ENCODE data around the gene FCRL5. TPM values are rescaled to one million over a fixed set of nuclear protein-coding genes. Genes with fewer than 3 reads are reported as not detected.

Gene FCRL5
- total RNA-seq, 2 experiments from 2014 or later, result 44.8 to 73.5 TPM

DNA sequence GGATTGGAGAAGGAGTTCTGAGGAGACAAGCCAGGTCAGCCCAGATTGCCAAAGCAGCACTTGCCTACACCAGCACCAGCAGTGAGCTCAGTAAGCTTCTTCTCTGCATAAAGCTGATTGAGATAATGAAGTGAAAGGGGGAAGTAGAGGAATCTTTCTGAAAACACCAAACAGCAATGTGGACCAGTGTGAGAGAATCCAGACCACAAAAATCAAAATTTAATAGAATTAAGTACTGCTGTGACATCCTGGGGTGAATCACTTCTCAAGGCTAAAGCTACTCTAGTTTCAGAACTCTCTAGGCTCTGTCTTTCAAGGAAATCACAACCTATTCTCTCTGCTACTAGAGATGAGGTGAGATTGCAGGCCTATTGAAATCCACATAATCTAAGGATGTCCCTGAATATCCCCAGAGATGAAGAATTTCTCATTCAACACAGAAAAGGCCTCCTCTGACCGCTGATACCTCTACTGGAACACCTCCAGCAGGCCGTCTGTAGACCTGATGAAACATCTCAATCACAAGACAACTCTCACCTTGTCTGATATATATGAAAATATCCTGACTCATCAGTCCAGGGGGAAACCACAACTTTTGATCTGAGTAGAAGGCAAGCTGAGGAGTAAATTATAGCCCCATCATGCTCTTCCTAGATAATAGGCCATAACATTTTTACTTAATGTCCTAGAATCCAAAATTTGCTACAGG is 45.8 kb upstream of the FCRL5 start, which contains the start of gene FCRL4:
Gene FCRL4, minus strand, starts transcription at position 127 of the 709 bp plus-strand sequence. CDS start 141 bp downstream, outside the sequence.
- BruUV-seq (replicated peaks), result no TSS peak
- Histone ChIP-seq H3K9me2 (ENCODE audit: insufficient read depth, low read length) (no peaks in the 10 kb centered on the region), H4K20me1 (ENCODE audit: insufficient read depth, low read length) (no peaks in the 10 kb centered on the region), H3K4me1 (ENCODE audit: insufficient read depth, low read length, poor library complexity, severe bottlenecking) (peaks cover 54% of the 10 kb centered on the region), H3K27ac (ENCODE audit: low read depth, low read length, poor library complexity, severe bottlenecking) (no peak within 1 kb of the TSS), H3K36me3 (ENCODE audit: insufficient read depth, low read length) (no peaks in the 10 kb centered on the region), H2AFZ (ENCODE audit: low read length) (no peak within 1 kb of the TSS), H3K79me2 (ENCODE audit: insufficient read depth, low read depth, low read length) (no peaks in the 10 kb centered on the region), H3K4me3 (ENCODE audit: low read depth, low read length, poor library complexity, severe bottlenecking) (no peak within 1 kb of the TSS), H3K9me3 (ENCODE audit: low read length) (no peaks in the 10 kb centered on the region), H3K4me2 (ENCODE audit: low read length) (peak within 1 kb of the TSS; percentile 71)
- no peak for TF ChIP-seq EZH2phosphoT487 (IDR thresholded peaks at IDR 0.05; ENCODE audit: borderline replicate concordance, low read depth, low read length)
- TF ChIP-seq, protein P1, sequence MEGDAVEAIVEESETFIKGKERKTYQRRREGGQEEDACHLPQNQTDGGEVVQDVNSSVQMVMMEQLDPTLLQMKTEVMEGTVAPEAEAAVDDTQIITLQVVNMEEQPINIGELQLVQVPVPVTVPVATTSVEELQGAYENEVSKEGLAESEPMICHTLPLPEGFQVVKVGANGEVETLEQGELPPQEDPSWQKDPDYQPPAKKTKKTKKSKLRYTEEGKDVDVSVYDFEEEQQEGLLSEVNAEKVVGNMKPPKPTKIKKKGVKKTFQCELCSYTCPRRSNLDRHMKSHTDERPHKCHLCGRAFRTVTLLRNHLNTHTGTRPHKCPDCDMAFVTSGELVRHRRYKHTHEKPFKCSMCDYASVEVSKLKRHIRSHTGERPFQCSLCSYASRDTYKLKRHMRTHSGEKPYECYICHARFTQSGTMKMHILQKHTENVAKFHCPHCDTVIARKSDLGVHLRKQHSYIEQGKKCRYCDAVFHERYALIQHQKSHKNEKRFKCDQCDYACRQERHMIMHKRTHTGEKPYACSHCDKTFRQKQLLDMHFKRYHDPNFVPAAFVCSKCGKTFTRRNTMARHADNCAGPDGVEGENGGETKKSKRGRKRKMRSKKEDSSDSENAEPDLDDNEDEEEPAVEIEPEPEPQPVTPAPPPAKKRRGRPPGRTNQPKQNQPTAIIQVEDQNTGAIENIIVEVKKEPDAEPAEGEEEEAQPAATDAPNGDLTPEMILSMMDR (conservative IDR thresholded peaks at IDR 0.05; ENCODE audit: low read length), result no peak
- intact Hi-C loops (cut with micrococcal nuclease; ENCODE audit: unreplicated experiment), result no loop called here
- POLR2A ChIA-PET, result no interaction called here
- CTCF ChIA-PET (ENCODE audit: unreplicated experiment), result no interaction called here
- DNase-seq (ENCODE audit: low spot score), result peak; percentile 51

DNA sequence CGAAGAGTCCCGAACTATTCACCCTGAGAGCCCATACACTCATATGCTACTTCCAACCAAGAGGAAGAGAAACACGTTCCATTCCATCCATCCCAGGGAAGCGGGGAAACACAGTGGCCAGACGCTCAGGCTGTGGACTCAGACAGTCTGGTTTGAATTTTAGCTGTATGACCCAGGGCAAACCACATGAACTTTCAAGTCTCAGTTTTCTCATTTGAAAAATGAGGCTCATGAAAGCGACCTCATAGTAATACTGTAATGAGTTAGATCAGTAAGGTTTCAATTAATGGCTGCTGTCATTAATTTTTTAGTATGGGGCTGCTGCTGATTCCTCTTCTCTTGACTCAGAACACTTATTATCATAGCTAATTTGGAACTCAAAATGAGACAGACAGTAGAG is 44.1 kb upstream of the FCRL5 start:
- H2AFZ ChIP-seq (ENCODE audit: low read length), result no peak overlapping the region
- peak overlapping the region; percentile 71 for H3K4me2 ChIP-seq (ENCODE audit: low read length)
- no peaks in the 10 kb centered on the region for H3K9me2 ChIP-seq (ENCODE audit: insufficient read depth, low read length)
- ChIA-PET POLR2A (interaction anchor here (0.8 to 1.5 kb wide), 2 partner anchors 8 to 20 kb away, joined by 3 to 6 read pairs; no protein-coding TSS in a partner anchor), CTCF (ENCODE audit: unreplicated experiment) (no interaction called here)
- DNase-seq (ENCODE audit: low spot score), result no peak
- BruUV-seq (replicated peaks), result no TSS peak
- H4K20me1 ChIP-seq (ENCODE audit: insufficient read depth, low read length), result no peaks in the 10 kb centered on the region
- H3K9me3 ChIP-seq (ENCODE audit: low read length), result no peaks in the 10 kb centered on the region
- peaks cover 58% of the 10 kb centered on the region for H3K4me1 ChIP-seq (ENCODE audit: insufficient read depth, low read length, poor library complexity, severe bottlenecking)
- no peaks in the 10 kb centered on the region for H3K79me2 ChIP-seq (ENCODE audit: insufficient read depth, low read depth, low read length)
- no peaks in the 10 kb centered on the region for H3K36me3 ChIP-seq (ENCODE audit: insufficient read depth, low read length)
- no peak overlapping the region for H3K4me3 ChIP-seq (ENCODE audit: low read depth, low read length, poor library complexity, severe bottlenecking)
- intact Hi-C loops (cut with micrococcal nuclease; ENCODE audit: unreplicated experiment), result no loop called here
- H3K27ac ChIP-seq (ENCODE audit: low read depth, low read length, poor library complexity, severe bottlenecking), result no peak overlapping the region
- TF ChIP-seq, protein P1 (conservative IDR thresholded peaks at IDR 0.05; ENCODE audit: low read length), result no peak
- no peak for TF ChIP-seq EZH2phosphoT487 (IDR thresholded peaks at IDR 0.05; ENCODE audit: borderline replicate concordance, low read depth, low read length)

DNA sequence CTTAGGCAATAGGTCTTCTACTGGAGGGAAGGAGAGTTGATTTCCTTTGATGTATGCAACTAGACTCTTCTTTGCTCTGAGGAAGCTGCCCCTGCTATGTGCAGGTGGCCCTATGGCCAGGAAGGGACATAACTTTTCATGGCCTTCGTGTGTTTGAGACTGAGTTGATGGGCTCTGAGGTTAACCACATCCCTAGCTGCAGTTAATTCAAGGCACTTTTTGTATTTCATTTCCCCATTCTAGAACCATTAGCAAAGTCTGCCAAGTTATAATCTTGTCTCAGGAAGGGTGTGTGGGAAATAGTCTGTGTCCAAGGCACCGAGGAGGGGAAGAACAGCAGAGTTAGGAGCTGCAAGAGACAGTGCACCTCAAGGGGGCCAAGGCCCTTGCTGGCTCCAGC is 43.0 kb upstream of the FCRL5 start:
- POLR2A ChIA-PET, result interaction anchor here (0.9 to 1.6 kb wide), 6 partner anchors 8 to 35 kb away, joined by 3 to 6 read pairs (median 4); no protein-coding TSS in a partner anchor
- Histone ChIP-seq H4K20me1 (ENCODE audit: insufficient read depth, low read length) (no peaks in the 10 kb centered on the region), H3K9me3 (ENCODE audit: low read length) (no peaks in the 10 kb centered on the region), H3K9me2 (ENCODE audit: insufficient read depth, low read length) (no peaks in the 10 kb centered on the region), H3K79me2 (ENCODE audit: insufficient read depth, low read depth, low read length) (no peaks in the 10 kb centered on the region), H3K36me3 (ENCODE audit: insufficient read depth, low read length) (no peaks in the 10 kb centered on the region), H3K4me3 (ENCODE audit: low read depth, low read length, poor library complexity, severe bottlenecking) (peak overlapping the region; percentile 22), H3K27ac (ENCODE audit: low read depth, low read length, poor library complexity, severe bottlenecking) (peak overlapping the region; percentile 42), H2AFZ (ENCODE audit: low read length) (no peak overlapping the region), H3K4me1 (ENCODE audit: insufficient read depth, low read length, poor library complexity, severe bottlenecking) (peaks cover 60% of the 10 kb centered on the region), H3K4me2 (ENCODE audit: low read length) (peak overlapping the region; percentile 71)
- peak; percentile 94 for DNase-seq (ENCODE audit: low spot score)
- TF ChIP-seq EZH2phosphoT487 (IDR thresholded peaks at IDR 0.05; ENCODE audit: borderline replicate concordance, low read depth, low read length), result no peak
- TF ChIP-seq, protein P1 (conservative IDR thresholded peaks at IDR 0.05; ENCODE audit: low read length), result no peak; the same call in 1 of the 2 replicates
- CTCF ChIA-PET (ENCODE audit: unreplicated experiment), result no interaction called here
- intact Hi-C loops (cut with micrococcal nuclease; ENCODE audit: unreplicated experiment), result loop anchor here (2.0 kb wide), 1 partner anchor 57 kb away; no protein-coding TSS in a partner anchor
- no TSS peak for BruUV-seq (replicated peaks)

Data from OCI-LY7 (cell line).